ENCODE data around the gene AP2A2. TPM values are rescaled to one million over a fixed set of nuclear protein-coding genes. Genes with fewer than 3 reads are reported as not detected.

The AP2A2 gene
- total RNA-seq, 1 donor: 50.7 TPM

GRCh38 chr11:904380-904779, 21.3 kb upstream of the AP2A2 start:
- no peak for TF ChIP-seq CTCF (IDR thresholded peaks at IDR 0.05; ENCODE audit: extremely low read depth, low read depth, low read length)
- Histone ChIP-seq H3K36me3 (ENCODE audit: insufficient read depth, low read length) (peaks cover 39% of the 10 kb centered on the region), H3K4me3 (ENCODE audit: insufficient read depth, low read length) (no peak overlapping the region), H2AFZ (ENCODE audit: low read length) (no peak overlapping the region), H3K27ac (ENCODE audit: low read depth, low read length) (no peak overlapping the region), H3K4me2 (ENCODE audit: insufficient read depth, low read length) (no peak overlapping the region), H3K27me3 (ENCODE audit: insufficient read depth, low read length) (no peaks in the 10 kb centered on the region), H4K20me1 (ENCODE audit: insufficient read depth, low read length) (peaks cover 9% of the 10 kb centered on the region), H3K79me2 (ENCODE audit: insufficient read depth, low read length) (peaks cover 26% of the 10 kb centered on the region), H3K4me1 (ENCODE audit: insufficient read depth, low read length) (no peaks in the 10 kb centered on the region), H3K9me3 (ENCODE audit: low read depth, low read length) (no peaks in the 10 kb centered on the region)
- no peak for DNase-seq (ENCODE audit: insufficient read length, low spot score, missing footprints)

- Histone ChIP-seq H3K9me3 (ENCODE audit: low read depth, low read length) (no peaks in the 10 kb centered on the region), H3K79me2 (ENCODE audit: insufficient read depth, low read length) (peaks cover 37% of the 10 kb centered on the region)
- TF ChIP-seq CTCF (IDR thresholded peaks at IDR 0.05; ENCODE audit: extremely low read depth, low read depth, low read length): no peak
These were observed 19.7 kb upstream of the AP2A2 start for GRCh38 chr11:905952-906351.

GRCh38 chr11:907668-908067, 18.0 kb upstream of the AP2A2 start:
- Histone ChIP-seq H3K4me3 (ENCODE audit: insufficient read depth, low read length) (no peak overlapping the region), H3K27me3 (ENCODE audit: insufficient read depth, low read length) (no peaks in the 10 kb centered on the region), H3K79me2 (ENCODE audit: insufficient read depth, low read length) (peaks cover 37% of the 10 kb centered on the region), H3K27ac (ENCODE audit: low read depth, low read length) (no peak overlapping the region), H3K4me1 (ENCODE audit: insufficient read depth, low read length) (peaks cover 11% of the 10 kb centered on the region), H3K36me3 (ENCODE audit: insufficient read depth, low read length) (peaks cover 17% of the 10 kb centered on the region), H2AFZ (ENCODE audit: low read length) (no peak overlapping the region), H4K20me1 (ENCODE audit: insufficient read depth, low read length) (peaks cover 15% of the 10 kb centered on the region), H3K4me2 (ENCODE audit: insufficient read depth, low read length) (no peak overlapping the region), H3K9me3 (ENCODE audit: low read depth, low read length) (no peaks in the 10 kb centered on the region)
- peak; percentile 85 for DNase-seq (ENCODE audit: insufficient read length, low spot score, missing footprints)
- TF ChIP-seq CTCF (IDR thresholded peaks at IDR 0.05; ENCODE audit: extremely low read depth, low read depth, low read length): no peak

More at GRCh38 chr11:905952-906351, 19.7 kb upstream of the AP2A2 start:
- Histone ChIP-seq H2AFZ (ENCODE audit: low read length) (no peak overlapping the region), H3K27ac (ENCODE audit: low read depth, low read length) (no peak overlapping the region), H3K4me3 (ENCODE audit: insufficient read depth, low read length) (no peak overlapping the region), H3K4me2 (ENCODE audit: insufficient read depth, low read length) (no peak overlapping the region), H3K4me1 (ENCODE audit: insufficient read depth, low read length) (peaks cover 7% of the 10 kb centered on the region), H3K36me3 (ENCODE audit: insufficient read depth, low read length) (peaks cover 28% of the 10 kb centered on the region), H4K20me1 (ENCODE audit: insufficient read depth, low read length) (peaks cover 15% of the 10 kb centered on the region), H3K27me3 (ENCODE audit: insufficient read depth, low read length) (no peaks in the 10 kb centered on the region)
- DNase-seq (ENCODE audit: insufficient read length, low spot score, missing footprints): no peak

GRCh38 chr11:908273-908672, 17.4 kb upstream of the AP2A2 start:
- Histone ChIP-seq H3K4me1 (ENCODE audit: insufficient read depth, low read length) (peaks cover 11% of the 10 kb centered on the region), H2AFZ (ENCODE audit: low read length) (no peak overlapping the region), H3K4me3 (ENCODE audit: insufficient read depth, low read length) (no peak overlapping the region), H3K4me2 (ENCODE audit: insufficient read depth, low read length) (no peak overlapping the region), H3K27ac (ENCODE audit: low read depth, low read length) (no peak overlapping the region), H3K36me3 (ENCODE audit: insufficient read depth, low read length) (peaks cover 11% of the 10 kb centered on the region), H3K9me3 (ENCODE audit: low read depth, low read length) (no peaks in the 10 kb centered on the region), H3K27me3 (ENCODE audit: insufficient read depth, low read length) (no peaks in the 10 kb centered on the region), H4K20me1 (ENCODE audit: insufficient read depth, low read length) (peaks cover 15% of the 10 kb centered on the region), H3K79me2 (ENCODE audit: insufficient read depth, low read length) (peaks cover 37% of the 10 kb centered on the region)
- peak; percentile 87 for DNase-seq (ENCODE audit: insufficient read length, low spot score, missing footprints)
- no peak for TF ChIP-seq CTCF (IDR thresholded peaks at IDR 0.05; ENCODE audit: extremely low read depth, low read depth, low read length)
